Right renal pelvis (tissue), 4 donors: ENCODE data around the gene APOL6. TPM values are rescaled to one million over a fixed set of nuclear protein-coding genes. Genes with fewer than 3 reads are reported as not detected.

Experiments used
- DNase-seq, 4 donors: peaks; one replicate each; pipeline ENCODE4 v3.0.0-alpha.2; 2013; ENCODE audit warnings: low read depth in 4 of 4, low spot score in 3 of 4, missing footprints in 1 of 4
- polyA plus RNA-seq, 4 donors: library from polyadenylated mRNA; unstranded; fragments of 120-200 nt; gene quantifications; one replicate each; pipeline ENCODE4 v1.2.1, GENCODE V29; 2013; ENCODE audit not compliant: insufficient read length in 4 of 4

Gene APOL6
- 1 to 10 TPM; 2.9 to 5.3 (median 4.5) TPM for polyA plus RNA-seq

GRCh38 chr22:35648066-35649025 lies at the start of gene APOL6:
TSS of gene APOL6 (plus strand) at chr22:35648446. CDS start at chr22:35656426, 7,980 bp downstream.
- no peak for DNase-seq

- no peak for DNase-seq
Observed at GRCh38 chr22:35599364-35599763, 48.9 kb upstream of the APOL6 start.

GRCh38 chr22:35600476-35600875 lies 47.8 kb upstream of the APOL6 start:
- DNase-seq: no peak

- no peak for DNase-seq
Observed at GRCh38 chr22:35601013-35601580, 47.1 kb upstream of the APOL6 start.

GRCh38 chr22:35601743-35602615 lies 46.3 kb upstream of the APOL6 start:
- no peak for DNase-seq

- DNase-seq: no peak
Observed at GRCh38 chr22:35604621-35605368, 43.5 kb upstream of the APOL6 start.

GRCh38 chr22:35605369-35605680 lies 42.9 kb upstream of the APOL6 start:
- no peak for DNase-seq

GRCh38 chr22:35605851-35606481 lies 42.3 kb upstream of the APOL6 start:
- no peak for DNase-seq

GRCh38 chr22:35606916-35607315 lies 41.3 kb upstream of the APOL6 start:
- DNase-seq: no peak

- no peak for DNase-seq
Observed at GRCh38 chr22:35608088-35608487, 40.2 kb upstream of the APOL6 start.

- DNase-seq: no peak
Observed at GRCh38 chr22:35609261-35609660, 39.0 kb upstream of the APOL6 start.

GRCh38 chr22:35609761-35610160 lies 38.5 kb upstream of the APOL6 start:
- no peak for DNase-seq

GRCh38 chr22:35610741-35611140 lies 37.5 kb upstream of the APOL6 start:
- DNase-seq: no peak

GRCh38 chr22:35611200-35611890 lies 36.9 kb upstream of the APOL6 start:
- no peak for DNase-seq

- DNase-seq: no peak
Observed at GRCh38 chr22:35611891-35612576, 36.2 kb upstream of the APOL6 start.

GRCh38 chr22:35612903-35613302 lies 35.3 kb upstream of the APOL6 start:
- no peak for DNase-seq

- no peak for DNase-seq
Observed at GRCh38 chr22:35614404-35614803, 33.8 kb upstream of the APOL6 start.

- DNase-seq: no peak
Observed at GRCh38 chr22:35615156-35615555, 33.1 kb upstream of the APOL6 start.

GRCh38 chr22:35616043-35616442 lies 32.2 kb upstream of the APOL6 start:
- DNase-seq: no peak
